Mesodermal cell (in vitro differentiated cells): ENCODE results near the gene LONRF3.
"Not testable (repeated sequence)": the region's sequence is repeated elsewhere in the genome, so short reads cannot be mapped to it uniquely, and the experiment has no call there.

Experiments used
- H3K27ac ChIP-seq: 2 replicates; pipeline ENCODE4 v1.7.0; 2013; ENCODE audit warnings: mild to moderate bottlenecking, low read depth, low read length, moderate library complexity; ENCODE audit not compliant: severe bottlenecking
- H3K36me3 ChIP-seq: 2 replicates; pipeline ENCODE4 v1.7.1; 2013; ENCODE audit warnings: mild to moderate bottlenecking, low read length, moderate library complexity; ENCODE audit not compliant: control insufficient read depth, insufficient read depth
- H3K4me1 ChIP-seq: one replicate; pipeline ENCODE4 v1.7.1; 2013; ENCODE audit warnings: mild to moderate bottlenecking, low read length; ENCODE audit not compliant: insufficient read depth, control insufficient read depth, poor library complexity, severe bottlenecking
- H3K4me3 ChIP-seq: 2 replicates; pipeline ENCODE4 v1.7.0; 2013; ENCODE audit warnings: low read length, control low read depth, mild to moderate bottlenecking; ENCODE audit not compliant: insufficient read depth, poor library complexity, severe bottlenecking; ENCODE audit errors: extremely low read depth
- H3K9me3 ChIP-seq: 2 replicates; pipeline ENCODE4 v1.7.1; 2013; ENCODE audit warnings: mild to moderate bottlenecking, low read length, moderate library complexity; ENCODE audit not compliant: control insufficient read depth
- WGBS, 2 experiments: methylation state at CpG; one replicate each; pipeline ENCODE4 v1.1.5; 2013; ENCODE audit warnings: missing lambda C conversion rate in 2 of 2; ENCODE audit not compliant: insufficient coverage in 2 of 2; 5-methylcytosine and 5-hydroxymethylcytosine counted together

The LONRF3 gene

GRCh38 chrX:119013164-119013563 is 38.7 kb downstream of the LONRF3 start:
- no peak overlapping the region for H3K27ac ChIP-seq
- H3K9me3 ChIP-seq: no peaks in the 10 kb centered on the region
- WGBS, 2 experiments: 100% methylated on average over 1 to 2 of the region's 3 CpGs
- no peaks in the 10 kb centered on the region for H3K36me3 ChIP-seq
- H3K4me1 ChIP-seq: peaks cover 5% of the 10 kb centered on the region
- H3K4me3 ChIP-seq: no peak overlapping the region

GRCh38 chrX:119015407-119016237 is 41.2 kb downstream of the LONRF3 start:
- no peaks in the 10 kb centered on the region for H3K9me3 ChIP-seq
- H3K27ac ChIP-seq: no peak overlapping the region
- H3K36me3 ChIP-seq: no peaks in the 10 kb centered on the region
- H3K4me3 ChIP-seq: no peak overlapping the region
- WGBS, 2 experiments: 80 to 82% methylated on average over 1 to 3 of the region's 7 CpGs
- peaks cover 5% of the 10 kb centered on the region for H3K4me1 ChIP-seq

- Histone ChIP-seq H3K27ac (no peak overlapping the region), H3K4me1 (peaks cover 5% of the 10 kb centered on the region), H3K4me3 (no peak overlapping the region), H3K36me3 (no peaks in the 10 kb centered on the region), H3K9me3 (no peaks in the 10 kb centered on the region)
- no CpG with 5 or more reads among the region's 1 CpG for WGBS, 2 experiments
These were observed 42.7 kb downstream of the LONRF3 start for GRCh38 chrX:119017077-119017476.

- Histone ChIP-seq H3K36me3 (no peaks in the 10 kb centered on the region), H3K4me1 (no peaks in the 10 kb centered on the region), H3K4me3 (no peak overlapping the region), H3K27ac (no peak overlapping the region), H3K9me3 (no peaks in the 10 kb centered on the region)
- 80 to 100% methylated on average over 1 of the region's 5 CpGs for WGBS, 2 experiments
These were observed 51.5 kb downstream of the LONRF3 start for GRCh38 chrX:119025900-119026299.

GRCh38 chrX:119026344-119026743 is 51.9 kb downstream of the LONRF3 start:
- WGBS, 2 experiments: 100% methylated on average over 1 of the region's 2 CpGs; no CpG with 5 or more reads in 1 of the 2 experiments
- H3K36me3 ChIP-seq, H3K4me3 ChIP-seq, H3K27ac ChIP-seq, H3K9me3 ChIP-seq, H3K4me1 ChIP-seq: not testable (repeated sequence)

GRCh38 chrX:119027960-119028732 is 53.7 kb downstream of the LONRF3 start:
- not testable (repeated sequence) for H3K27ac ChIP-seq

GRCh38 chrX:119028733-119029330 is 54.4 kb downstream of the LONRF3 start:
- no peaks in the 10 kb centered on the region for H3K4me1 ChIP-seq
- WGBS, 2 experiments: no CpG with 5 or more reads among the region's 1 CpG
- H3K27ac ChIP-seq: no peak overlapping the region
- no peaks in the 10 kb centered on the region for H3K9me3 ChIP-seq
- no peaks in the 10 kb centered on the region for H3K36me3 ChIP-seq
- no peak overlapping the region for H3K4me3 ChIP-seq

More at GRCh38 chrX:119027960-119028732, 53.7 kb downstream of the LONRF3 start:
- H3K9me3 ChIP-seq, H3K4me3 ChIP-seq, H3K4me1 ChIP-seq, H3K36me3 ChIP-seq: not testable (repeated sequence)
- 90% methylated on average over 4 to 8 of the region's 28 CpGs for WGBS, 2 experiments

GRCh38 chrX:119029656-119030055 is 55.2 kb downstream of the LONRF3 start:
- not testable (repeated sequence) for H3K4me3 ChIP-seq, H3K27ac ChIP-seq, H3K36me3 ChIP-seq, H3K9me3 ChIP-seq, H3K4me1 ChIP-seq
- WGBS, 2 experiments: 81 to 90% methylated on average over 2 to 3 of the region's 10 CpGs

GRCh38 chrX:119030990-119031389 is 56.6 kb downstream of the LONRF3 start:
- no peaks in the 10 kb centered on the region for H3K36me3 ChIP-seq
- H3K9me3 ChIP-seq: no peaks in the 10 kb centered on the region
- no peak overlapping the region for H3K27ac ChIP-seq
- H3K4me1 ChIP-seq: no peaks in the 10 kb centered on the region
- H3K4me3 ChIP-seq: no peak overlapping the region

GRCh38 chrX:119036107-119037029 is 62.0 kb downstream of the LONRF3 start:
- no CpG with 5 or more reads among the region's 4 CpGs for WGBS, 2 experiments
- H3K27ac ChIP-seq: no peak overlapping the region

More at GRCh38 chrX:119036107-119037029, 62.0 kb downstream of the LONRF3 start:
- Histone ChIP-seq H3K9me3 (no peaks in the 10 kb centered on the region), H3K4me1 (peaks cover 2% of the 10 kb centered on the region), H3K36me3 (no peaks in the 10 kb centered on the region), H3K4me3 (no peak overlapping the region)
